ENCODE data around the gene DHRS4.
"Not testable (repeated sequence)": the region's sequence is repeated elsewhere in the genome, so short reads cannot be mapped to it uniquely, and the experiment has no call there.

DHRS4 gene

DNA sequence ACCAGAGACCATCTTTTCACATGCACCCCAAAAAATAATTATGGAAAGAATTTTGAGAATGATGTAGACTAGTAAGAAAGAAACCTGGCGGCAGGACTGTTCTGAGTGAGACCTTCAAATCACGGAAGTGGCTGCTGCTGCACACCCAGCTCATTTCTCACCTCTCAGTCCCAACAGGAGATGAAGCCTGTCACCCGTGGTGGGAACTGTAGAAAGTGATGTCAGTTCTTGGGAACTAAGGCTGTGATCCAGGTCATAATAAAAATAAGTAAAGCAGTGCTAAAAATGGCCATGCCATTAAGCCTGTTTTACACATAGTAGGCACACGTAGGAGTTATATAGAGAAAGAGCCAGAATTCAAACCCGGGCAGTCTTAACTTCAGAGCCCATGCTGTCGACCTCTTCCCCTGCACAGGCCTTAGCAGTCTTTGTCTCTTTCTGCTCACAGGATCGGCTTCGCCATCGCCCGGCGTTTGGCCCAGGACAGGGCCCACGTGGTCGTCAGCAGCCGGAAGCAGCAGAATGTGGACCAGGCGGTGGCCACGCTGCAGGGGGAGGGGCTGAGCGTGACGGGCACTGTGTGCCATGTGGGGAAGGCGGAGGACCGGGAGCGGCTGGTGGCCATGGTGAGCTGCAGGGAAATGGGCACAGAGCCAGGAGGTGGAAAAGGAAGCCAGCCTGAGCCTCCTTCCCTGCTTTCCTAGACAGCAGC, 36.3 kb downstream of the DHRS4 start:
- H3K4me3 ChIP-seq (ENCODE audit: insufficient read depth, low read length, poor library complexity, severe bottlenecking); H3K27ac ChIP-seq (ENCODE audit: low read depth, low read length); H3K9me2 ChIP-seq (replicated peaks; ENCODE audit: insufficient read depth, low read length); H3K9me3 ChIP-seq (ENCODE audit: insufficient read depth, low read length); H3K4me2 ChIP-seq (ENCODE audit: low read depth, low read length, poor library complexity, severe bottlenecking); H4K20me1 ChIP-seq (ENCODE audit: low read depth, low read length); H3K36me3 ChIP-seq (ENCODE audit: low read length); H3F3A ChIP-seq (ENCODE audit: insufficient read depth); H3K27me3 ChIP-seq (ENCODE audit: low read length); H2AFZ ChIP-seq (ENCODE audit: low read depth, low read length, severe bottlenecking); H3K9ac ChIP-seq (ENCODE audit: low read length); H3K79me2 ChIP-seq (ENCODE audit: insufficient read depth, low read length): not testable (repeated sequence)

GRCh38 chr14:23990961-23991360, 37.4 kb downstream of the DHRS4 start:
- not testable (repeated sequence) for H3K27ac ChIP-seq (ENCODE audit: low read depth, low read length); H3K4me2 ChIP-seq (ENCODE audit: low read depth, low read length, poor library complexity, severe bottlenecking)

GRCh38 chr14:23993042-23993441, 39.5 kb downstream of the DHRS4 start:
- not testable (repeated sequence) for H3K9ac ChIP-seq (ENCODE audit: low read length)

More at GRCh38 chr14:23990961-23991360, 37.4 kb downstream of the DHRS4 start:
- not testable (repeated sequence) for H3K9ac ChIP-seq (ENCODE audit: low read length); H3F3A ChIP-seq (ENCODE audit: insufficient read depth); H3K27me3 ChIP-seq (ENCODE audit: low read length); H3K4me3 ChIP-seq (ENCODE audit: insufficient read depth, low read length, poor library complexity, severe bottlenecking); H3K9me2 ChIP-seq (replicated peaks; ENCODE audit: insufficient read depth, low read length); H3K36me3 ChIP-seq (ENCODE audit: low read length); H3K9me3 ChIP-seq (ENCODE audit: insufficient read depth, low read length); H4K20me1 ChIP-seq (ENCODE audit: low read depth, low read length); H3K79me2 ChIP-seq (ENCODE audit: insufficient read depth, low read length); H2AFZ ChIP-seq (ENCODE audit: low read depth, low read length, severe bottlenecking)

GRCh38 chr14:23996009-23996408, 42.4 kb downstream of the DHRS4 start:
- not testable (repeated sequence) for H3F3A ChIP-seq (ENCODE audit: insufficient read depth); H3K9me2 ChIP-seq (replicated peaks; ENCODE audit: insufficient read depth, low read length); H3K27ac ChIP-seq (ENCODE audit: low read depth, low read length); H3K79me2 ChIP-seq (ENCODE audit: insufficient read depth, low read length); H4K20me1 ChIP-seq (ENCODE audit: low read depth, low read length); H2AFZ ChIP-seq (ENCODE audit: low read depth, low read length, severe bottlenecking); H3K4me3 ChIP-seq (ENCODE audit: insufficient read depth, low read length, poor library complexity, severe bottlenecking); H3K27me3 ChIP-seq (ENCODE audit: low read length); H3K9me3 ChIP-seq (ENCODE audit: insufficient read depth, low read length); H3K9ac ChIP-seq (ENCODE audit: low read length); H3K36me3 ChIP-seq (ENCODE audit: low read length); H3K4me2 ChIP-seq (ENCODE audit: low read depth, low read length, poor library complexity, severe bottlenecking)

More at GRCh38 chr14:23993042-23993441, 39.5 kb downstream of the DHRS4 start:
- H3K4me3 ChIP-seq (ENCODE audit: insufficient read depth, low read length, poor library complexity, severe bottlenecking); H3K9me2 ChIP-seq (replicated peaks; ENCODE audit: insufficient read depth, low read length); H3K79me2 ChIP-seq (ENCODE audit: insufficient read depth, low read length); H3K4me2 ChIP-seq (ENCODE audit: low read depth, low read length, poor library complexity, severe bottlenecking); H2AFZ ChIP-seq (ENCODE audit: low read depth, low read length, severe bottlenecking); H3K27ac ChIP-seq (ENCODE audit: low read depth, low read length); H3K36me3 ChIP-seq (ENCODE audit: low read length); H3K9me3 ChIP-seq (ENCODE audit: insufficient read depth, low read length); H3K27me3 ChIP-seq (ENCODE audit: low read length); H4K20me1 ChIP-seq (ENCODE audit: low read depth, low read length); H3F3A ChIP-seq (ENCODE audit: insufficient read depth): not testable (repeated sequence)

GRCh38 chr14:23996825-23997224, 43.3 kb downstream of the DHRS4 start:
- H4K20me1 ChIP-seq (ENCODE audit: low read depth, low read length); H3K9me3 ChIP-seq (ENCODE audit: insufficient read depth, low read length); H2AFZ ChIP-seq (ENCODE audit: low read depth, low read length, severe bottlenecking); H3K27me3 ChIP-seq (ENCODE audit: low read length); H3K27ac ChIP-seq (ENCODE audit: low read depth, low read length); H3K4me3 ChIP-seq (ENCODE audit: insufficient read depth, low read length, poor library complexity, severe bottlenecking); H3K36me3 ChIP-seq (ENCODE audit: low read length); H3K9me2 ChIP-seq (replicated peaks; ENCODE audit: insufficient read depth, low read length); H3K79me2 ChIP-seq (ENCODE audit: insufficient read depth, low read length); H3F3A ChIP-seq (ENCODE audit: insufficient read depth); H3K4me2 ChIP-seq (ENCODE audit: low read depth, low read length, poor library complexity, severe bottlenecking); H3K9ac ChIP-seq (ENCODE audit: low read length): not testable (repeated sequence)

DNA sequence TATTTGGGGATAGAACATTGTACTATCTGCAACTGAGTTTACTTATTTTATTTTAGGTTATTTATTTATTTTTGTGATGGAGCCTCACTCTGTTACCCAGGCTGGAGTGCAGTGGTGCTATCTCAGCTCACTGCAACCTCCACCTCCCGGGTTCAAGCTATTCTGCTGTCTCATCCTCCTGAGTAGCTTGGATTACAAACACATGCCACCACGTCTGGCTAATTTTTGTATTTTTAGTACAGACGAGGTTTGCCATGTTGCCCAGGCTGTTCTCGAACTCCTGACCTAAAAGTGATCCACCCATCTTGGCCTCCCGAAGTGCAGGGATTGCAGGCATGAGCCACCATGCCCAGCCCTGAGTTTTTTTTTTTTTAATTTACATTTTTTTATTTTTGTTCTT, 46.1 kb downstream of the DHRS4 start:
- H3K79me2 ChIP-seq (ENCODE audit: insufficient read depth, low read length); H3K27ac ChIP-seq (ENCODE audit: low read depth, low read length); H3K9ac ChIP-seq (ENCODE audit: low read length); H3K9me2 ChIP-seq (replicated peaks; ENCODE audit: insufficient read depth, low read length); H3K4me2 ChIP-seq (ENCODE audit: low read depth, low read length, poor library complexity, severe bottlenecking); H3K4me3 ChIP-seq (ENCODE audit: insufficient read depth, low read length, poor library complexity, severe bottlenecking); H3K27me3 ChIP-seq (ENCODE audit: low read length); H3F3A ChIP-seq (ENCODE audit: insufficient read depth); H2AFZ ChIP-seq (ENCODE audit: low read depth, low read length, severe bottlenecking); H3K36me3 ChIP-seq (ENCODE audit: low read length); H3K9me3 ChIP-seq (ENCODE audit: insufficient read depth, low read length); H4K20me1 ChIP-seq (ENCODE audit: low read depth, low read length): not testable (repeated sequence)

- not testable (repeated sequence) for H3K9me3 ChIP-seq (ENCODE audit: insufficient read depth, low read length); H4K20me1 ChIP-seq (ENCODE audit: low read depth, low read length); H2AFZ ChIP-seq (ENCODE audit: low read depth, low read length, severe bottlenecking); H3K27me3 ChIP-seq (ENCODE audit: low read length); H3K9ac ChIP-seq (ENCODE audit: low read length); H3K4me3 ChIP-seq (ENCODE audit: insufficient read depth, low read length, poor library complexity, severe bottlenecking); H3K27ac ChIP-seq (ENCODE audit: low read depth, low read length); H3K36me3 ChIP-seq (ENCODE audit: low read length); H3F3A ChIP-seq (ENCODE audit: insufficient read depth); H3K79me2 ChIP-seq (ENCODE audit: insufficient read depth, low read length); H3K9me2 ChIP-seq (replicated peaks; ENCODE audit: insufficient read depth, low read length); H3K4me2 ChIP-seq (ENCODE audit: low read depth, low read length, poor library complexity, severe bottlenecking)
Observed at GRCh38 chr14:24001078-24001477, 47.5 kb downstream of the DHRS4 start.

DNA sequence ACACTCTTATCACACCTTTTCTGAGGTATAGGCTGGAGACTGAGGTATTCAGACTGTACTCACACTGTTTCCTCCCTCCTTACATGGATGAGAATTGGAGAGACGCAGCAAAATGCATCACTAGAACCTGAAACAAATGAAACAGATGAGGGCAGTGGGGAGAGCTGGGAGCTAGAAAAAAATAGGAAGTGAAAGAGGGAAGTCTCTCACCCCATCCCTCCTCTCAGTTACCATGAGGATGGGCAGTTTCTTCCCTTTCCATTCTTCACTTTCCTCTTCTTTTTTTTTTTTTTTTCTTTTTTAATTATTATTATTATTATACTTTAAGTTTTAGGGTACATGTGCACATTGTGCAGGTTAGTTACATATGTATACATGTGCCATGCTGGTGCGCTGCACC, 48.1 kb downstream of the DHRS4 start:
- not testable (repeated sequence) for H3K79me2 ChIP-seq (ENCODE audit: insufficient read depth, low read length); H3K9me3 ChIP-seq (ENCODE audit: insufficient read depth, low read length); H3K9ac ChIP-seq (ENCODE audit: low read length); H3K9me2 ChIP-seq (replicated peaks; ENCODE audit: insufficient read depth, low read length); H2AFZ ChIP-seq (ENCODE audit: low read depth, low read length, severe bottlenecking); H3K27me3 ChIP-seq (ENCODE audit: low read length); H3K4me2 ChIP-seq (ENCODE audit: low read depth, low read length, poor library complexity, severe bottlenecking); H3K4me3 ChIP-seq (ENCODE audit: insufficient read depth, low read length, poor library complexity, severe bottlenecking); H4K20me1 ChIP-seq (ENCODE audit: low read depth, low read length); H3F3A ChIP-seq (ENCODE audit: insufficient read depth); H3K27ac ChIP-seq (ENCODE audit: low read depth, low read length); H3K36me3 ChIP-seq (ENCODE audit: low read length)

Measured in SU-DHL-6 (cell line).